GM12875 (cell line): Measurements from ENCODE around the gene C17orf67.

Source experiments
- H3K4me3 ChIP-seq: one replicate; pipeline ENCODE4 v1.5.1; 2011; ENCODE audit warnings: low read depth, low read length, control low read depth
- CTCF ChIP-seq: IDR thresholded peaks from 2 replicates; pipeline ENCODE4 v1.5.1; 2011; ENCODE audit warnings: low read depth, mild to moderate bottlenecking, control low read depth, inconsistent platforms, low read length, moderate library complexity, borderline replicate concordance; ENCODE audit not compliant: insufficient read depth

C17orf67 gene

GRCh38 chr17:56851008-56851407 is 17.3 kb upstream of the C17orf67 start:
- no peak for TF ChIP-seq CTCF
- H3K4me3 ChIP-seq: no peak overlapping the region

GRCh38 chr17:56850591-56850990 is 16.9 kb upstream of the C17orf67 start:
- no peak overlapping the region for H3K4me3 ChIP-seq
- TF ChIP-seq CTCF: no peak

- TF ChIP-seq CTCF: no peak
- H3K4me3 ChIP-seq: no peak overlapping the region
Measured at GRCh38 chr17:56849131-56849530, 15.4 kb upstream of the C17orf67 start.

GRCh38 chr17:56847106-56847505 is 13.4 kb upstream of the C17orf67 start:
- TF ChIP-seq CTCF: no peak

GRCh38 chr17:56845934-56846333 is 12.2 kb upstream of the C17orf67 start:
- H3K4me3 ChIP-seq: no peak overlapping the region
- TF ChIP-seq CTCF: no peak

More at GRCh38 chr17:56847106-56847505, 13.4 kb upstream of the C17orf67 start:
- no peak overlapping the region for H3K4me3 ChIP-seq

GRCh38 chr17:56842577-56842976 is 8.9 kb upstream of the C17orf67 start:
- no peak overlapping the region for H3K4me3 ChIP-seq
- no peak for TF ChIP-seq CTCF

DNA sequence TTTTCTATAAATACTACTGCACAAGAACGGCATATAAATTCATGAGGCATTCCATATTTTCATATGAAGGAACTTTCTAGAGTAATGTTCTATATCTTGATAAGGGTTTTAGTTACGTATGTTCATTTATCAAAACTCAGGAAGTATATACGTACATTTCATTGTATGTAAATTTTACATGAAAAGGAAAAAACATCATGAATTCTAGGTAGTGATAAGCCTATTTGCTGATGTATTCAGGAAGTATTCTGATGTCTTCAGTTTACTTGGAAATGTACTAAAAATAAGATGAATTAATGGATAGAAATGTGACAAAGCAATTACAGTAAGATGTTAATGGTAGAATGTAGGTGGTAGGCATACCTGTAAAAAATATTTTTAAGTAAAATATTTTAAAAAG is 5.0 kb upstream of the C17orf67 start:
- no peak overlapping the region for H3K4me3 ChIP-seq
- no peak for TF ChIP-seq CTCF

GRCh38 chr17:56835264-56835585 is 1.5 kb upstream of the C17orf67 start:
- H3K4me3 ChIP-seq: peak overlapping the region; percentile 91
- TF ChIP-seq CTCF: no peak
